ENCODE results near the gene BCO2.

DNA sequence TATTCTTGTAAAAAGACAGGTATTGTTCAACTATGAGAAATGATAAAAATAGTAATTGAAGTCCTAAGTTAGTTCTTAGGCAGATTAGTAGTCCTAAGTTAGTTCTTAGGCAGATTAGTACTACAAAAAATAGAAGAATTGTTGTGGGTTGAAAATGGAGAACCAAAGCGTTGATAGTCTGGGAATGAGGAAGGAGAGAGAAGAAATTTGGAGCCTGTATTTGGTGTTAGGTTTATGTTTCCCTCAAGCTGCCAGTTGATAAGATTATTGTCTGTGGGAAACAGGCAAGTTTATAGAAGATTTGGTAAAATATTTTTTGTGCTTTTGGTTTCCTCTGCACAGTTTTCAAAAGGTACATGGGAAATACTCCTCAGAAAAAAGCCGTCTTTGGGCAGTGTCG, 3.6 kb downstream of the BCO2 start:
- no peak for TF ChIP-seq POLR2A (IDR thresholded peaks at IDR 0.05)
- TF ChIP-seq, protein P1, sequence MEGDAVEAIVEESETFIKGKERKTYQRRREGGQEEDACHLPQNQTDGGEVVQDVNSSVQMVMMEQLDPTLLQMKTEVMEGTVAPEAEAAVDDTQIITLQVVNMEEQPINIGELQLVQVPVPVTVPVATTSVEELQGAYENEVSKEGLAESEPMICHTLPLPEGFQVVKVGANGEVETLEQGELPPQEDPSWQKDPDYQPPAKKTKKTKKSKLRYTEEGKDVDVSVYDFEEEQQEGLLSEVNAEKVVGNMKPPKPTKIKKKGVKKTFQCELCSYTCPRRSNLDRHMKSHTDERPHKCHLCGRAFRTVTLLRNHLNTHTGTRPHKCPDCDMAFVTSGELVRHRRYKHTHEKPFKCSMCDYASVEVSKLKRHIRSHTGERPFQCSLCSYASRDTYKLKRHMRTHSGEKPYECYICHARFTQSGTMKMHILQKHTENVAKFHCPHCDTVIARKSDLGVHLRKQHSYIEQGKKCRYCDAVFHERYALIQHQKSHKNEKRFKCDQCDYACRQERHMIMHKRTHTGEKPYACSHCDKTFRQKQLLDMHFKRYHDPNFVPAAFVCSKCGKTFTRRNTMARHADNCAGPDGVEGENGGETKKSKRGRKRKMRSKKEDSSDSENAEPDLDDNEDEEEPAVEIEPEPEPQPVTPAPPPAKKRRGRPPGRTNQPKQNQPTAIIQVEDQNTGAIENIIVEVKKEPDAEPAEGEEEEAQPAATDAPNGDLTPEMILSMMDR (IDR thresholded peaks at IDR 0.05), result no peak

Measured in prostate gland (tissue), 2 donors.